Adrenal gland (tissue), 5 donors: ENCODE measurements around the gene AURKB.

Source experiments
- POLR2A ChIP-seq, 2 donors: fragments of 450-650 bp; IDR thresholded peaks; one replicate each; pipeline ENCODE4 v1.6.1; 2017; ENCODE audit warnings: antibody characterized with exemption in 2 of 2, mild to moderate bottlenecking in 2 of 2, moderate library complexity in 1 of 2
- TF ChIP-seq, protein P1 (sequence below), 6 experiments: fragments of 450-650 bp in 4 of 6; fragments of 200-600 bp in 2 of 6; sonication (generic) in 1 of 6; IDR thresholded peaks; 1 replicate in 5 of 6; 2 replicates in 1 of 6; pipeline versions ENCODE4 v1.5.1 to v1.8.0; 2016 to 2021; ENCODE audit warnings: antibody characterized with exemption in 6 of 6, mild to moderate bottlenecking in 2 of 6, moderate library complexity in 1 of 6
- donor health status: DM: no; HTN: no; CAD: no.

DNA sequence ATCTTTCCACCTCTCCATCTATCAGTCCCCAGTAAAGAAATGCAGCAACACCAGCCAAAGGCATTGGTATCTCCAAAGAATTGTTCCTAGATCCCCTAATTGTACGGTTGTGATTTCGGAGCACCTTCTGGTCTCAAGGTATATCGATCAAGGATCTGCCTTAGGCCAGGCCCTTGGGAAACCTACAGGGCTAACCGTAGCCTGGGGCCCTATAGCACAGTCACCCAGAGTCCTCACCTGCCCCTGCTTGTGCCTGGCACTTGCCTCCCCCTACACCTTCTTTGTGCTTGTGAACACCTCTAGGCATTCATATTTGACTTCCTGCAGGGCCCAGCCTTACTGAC is 16.8 kb upstream of the AURKB start:
- TF ChIP-seq, protein P1, sequence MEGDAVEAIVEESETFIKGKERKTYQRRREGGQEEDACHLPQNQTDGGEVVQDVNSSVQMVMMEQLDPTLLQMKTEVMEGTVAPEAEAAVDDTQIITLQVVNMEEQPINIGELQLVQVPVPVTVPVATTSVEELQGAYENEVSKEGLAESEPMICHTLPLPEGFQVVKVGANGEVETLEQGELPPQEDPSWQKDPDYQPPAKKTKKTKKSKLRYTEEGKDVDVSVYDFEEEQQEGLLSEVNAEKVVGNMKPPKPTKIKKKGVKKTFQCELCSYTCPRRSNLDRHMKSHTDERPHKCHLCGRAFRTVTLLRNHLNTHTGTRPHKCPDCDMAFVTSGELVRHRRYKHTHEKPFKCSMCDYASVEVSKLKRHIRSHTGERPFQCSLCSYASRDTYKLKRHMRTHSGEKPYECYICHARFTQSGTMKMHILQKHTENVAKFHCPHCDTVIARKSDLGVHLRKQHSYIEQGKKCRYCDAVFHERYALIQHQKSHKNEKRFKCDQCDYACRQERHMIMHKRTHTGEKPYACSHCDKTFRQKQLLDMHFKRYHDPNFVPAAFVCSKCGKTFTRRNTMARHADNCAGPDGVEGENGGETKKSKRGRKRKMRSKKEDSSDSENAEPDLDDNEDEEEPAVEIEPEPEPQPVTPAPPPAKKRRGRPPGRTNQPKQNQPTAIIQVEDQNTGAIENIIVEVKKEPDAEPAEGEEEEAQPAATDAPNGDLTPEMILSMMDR (IDR thresholded peaks at IDR 0.05) = no peak
- no peak for TF ChIP-seq POLR2A (IDR thresholded peaks at IDR 0.05)
